HEK293 (cell line): ENCODE results near the gene SYNGR1.

ENCODE experiments used
- CTCF ChIA-PET: fragments of 350-600 bp; formaldehyde crosslinking; extraction: SDS; loops from one replicate; lab custom pipeline; 2021; ENCODE audit warnings: antibody characterized with exemption; lab: Yijun Ruan, JAX
- POLR2A ChIA-PET: fragments of 300-600 bp; formaldehyde crosslinking; extraction: SDS; loops from one replicate; lab custom pipeline; 2020; ENCODE audit warnings: antibody characterized with exemption, inconsistent platforms; lab: Yijun Ruan, JAX
- H3K27ac ChIP-seq: fragments of 200-500 bp; sonication (Bioruptor generic); 2 replicates; pipeline ENCODE4 v1.5.1; 2014; ENCODE audit warnings: low read depth, low read length, control low read depth, inconsistent platforms; ENCODE audit errors: extremely low read depth
- H3K36me3 ChIP-seq, 2 experiments: fragments of 200-500 bp in 1 of 2; sonication (Bioruptor generic) in 1 of 2; 1 replicate in 1 of 2; 2 replicates in 1 of 2; pipeline ENCODE4 v1.5.1; 2014 to 2017; ENCODE audit warnings: inconsistent platforms in 2 of 2, low read length in 2 of 2; ENCODE audit not compliant: control insufficient read depth in 2 of 2, insufficient read depth in 1 of 2
- H3K4me1 ChIP-seq: fragments of 200-500 bp; sonication (Bioruptor generic); 2 replicates; pipeline ENCODE4 v1.5.1; 2014; ENCODE audit warnings: mild to moderate bottlenecking, low read length, inconsistent platforms; ENCODE audit not compliant: control insufficient read depth, insufficient read depth
- H3K4me3 ChIP-seq: 2 replicates; pipeline ENCODE4 v1.5.1; 2011; ENCODE audit warnings: low read depth, mild to moderate bottlenecking, control low read depth, low read length, moderate library complexity
- H3K9me3 ChIP-seq: fragments of 200-500 bp; sonication (Bioruptor generic); 2 replicates; pipeline ENCODE4 v1.5.1; 2014; ENCODE audit warnings: low read depth, low read length, inconsistent platforms; ENCODE audit not compliant: control insufficient read depth, insufficient read depth
- EGR2 ChIP-seq: fragments of 450-650 bp; formaldehyde crosslinking; IDR thresholded peaks from 2 replicates; pipeline ENCODE4 v1.5.1; 2016; ENCODE audit warnings: low read depth, missing biosample characterization, missing genetic modification characterization
- IKZF3 ChIP-seq: fragments of 450-650 bp; IDR thresholded peaks from 2 replicates; pipeline ENCODE4 v1.5.0; 2018; ENCODE audit warnings: missing biosample characterization, mild to moderate bottlenecking, missing genetic modification characterization, moderate library complexity
- KLF8 ChIP-seq: fragments of 450-650 bp; formaldehyde crosslinking; IDR thresholded peaks from 2 replicates; pipeline ENCODE4 v1.5.1; 2016; ENCODE audit warnings: missing biosample characterization, missing genetic modification characterization
- ZBTB17 ChIP-seq: fragments of 450-650 bp; formaldehyde crosslinking; IDR thresholded peaks from 2 replicates; pipeline ENCODE4 v1.5.1; 2016; ENCODE audit warnings: missing biosample characterization, missing genetic modification characterization
- ZBTB8A ChIP-seq: fragments of 450-650 bp; formaldehyde crosslinking; IDR thresholded peaks from 2 replicates; pipeline ENCODE4 v1.5.1; 2016; ENCODE audit warnings: missing biosample characterization, missing genetic modification characterization
- ZFP37 ChIP-seq: fragments of 450-650 bp; formaldehyde crosslinking; IDR thresholded peaks from 2 replicates; pipeline ENCODE4 v1.5.1; 2016; ENCODE audit warnings: missing biosample characterization, missing genetic modification characterization
- ZNF146 ChIP-seq: fragments of 450-650 bp; formaldehyde crosslinking; IDR thresholded peaks from 2 replicates; pipeline ENCODE4 v1.5.1; 2016; ENCODE audit warnings: missing biosample characterization, missing genetic modification characterization
- ZNF239 ChIP-seq: fragments of 450-650 bp; formaldehyde crosslinking; IDR thresholded peaks from 2 replicates; pipeline ENCODE4 v1.5.1; 2016; ENCODE audit warnings: missing biosample characterization, missing genetic modification characterization
- ZNF335 ChIP-seq: fragments of 450-650 bp; formaldehyde crosslinking; conservative IDR thresholded peaks from 2 replicates; pipeline ENCODE4 v1.5.1; 2016; ENCODE audit warnings: missing biosample characterization, missing genetic modification characterization
- ZNF37A ChIP-seq: fragments of 450-650 bp; IDR thresholded peaks from 2 replicates; pipeline ENCODE4 v1.5.1; 2018; ENCODE audit warnings: missing biosample characterization, missing genetic modification characterization
- ZNF514 ChIP-seq: fragments of 450-650 bp; formaldehyde crosslinking; IDR thresholded peaks from 2 replicates; pipeline ENCODE4 v1.5.1; 2016; ENCODE audit warnings: missing biosample characterization, missing genetic modification characterization
- ZNF548 ChIP-seq: fragments of 450-650 bp; formaldehyde crosslinking; IDR thresholded peaks from 2 replicates; pipeline ENCODE4 v1.5.1; 2016; ENCODE audit warnings: missing biosample characterization, missing genetic modification characterization
- ZNF660 ChIP-seq: fragments of 450-650 bp; IDR thresholded peaks from 2 replicates; pipeline ENCODE4 v1.5.1; 2018; ENCODE audit warnings: missing biosample characterization, mild to moderate bottlenecking, missing genetic modification characterization
- ZNF76 ChIP-seq: fragments of 450-650 bp; formaldehyde crosslinking; IDR thresholded peaks from 2 replicates; pipeline ENCODE4; 2016; ENCODE audit warnings: low read depth, missing biosample characterization, missing genetic modification characterization, borderline replicate concordance
- ZNF777 ChIP-seq: fragments of 450-650 bp; formaldehyde crosslinking; IDR thresholded peaks from 2 replicates; pipeline ENCODE4 v1.5.1; 2017; ENCODE audit warnings: missing biosample characterization, missing genetic modification characterization, borderline replicate concordance
- TF ChIP-seq, protein P1 (sequence below): fragments of 450-650 bp; formaldehyde crosslinking; IDR thresholded peaks from 2 replicates; pipeline ENCODE4 v1.5.1; 2016; ENCODE audit warnings: missing biosample characterization, missing genetic modification characterization, borderline replicate concordance
- TF ChIP-seq, protein P2 (sequence below): fragments of 450-650 bp; formaldehyde crosslinking; IDR thresholded peaks from 2 replicates; pipeline ENCODE4 v1.5.1; 2016; ENCODE audit warnings: missing biosample characterization, missing genetic modification characterization
- TF ChIP-seq, protein P3 (sequence below): fragments of 450-650 bp; formaldehyde crosslinking; IDR thresholded peaks from 2 replicates; pipeline ENCODE4 v1.5.1; 2017; ENCODE audit warnings: missing biosample characterization, missing genetic modification characterization
- TF ChIP-seq, protein P4 (sequence below): fragments of 450-650 bp; formaldehyde crosslinking; IDR thresholded peaks from 2 replicates; pipeline ENCODE4 v1.5.1; 2016; ENCODE audit warnings: missing biosample characterization, missing genetic modification characterization

The SYNGR1 gene

DNA sequence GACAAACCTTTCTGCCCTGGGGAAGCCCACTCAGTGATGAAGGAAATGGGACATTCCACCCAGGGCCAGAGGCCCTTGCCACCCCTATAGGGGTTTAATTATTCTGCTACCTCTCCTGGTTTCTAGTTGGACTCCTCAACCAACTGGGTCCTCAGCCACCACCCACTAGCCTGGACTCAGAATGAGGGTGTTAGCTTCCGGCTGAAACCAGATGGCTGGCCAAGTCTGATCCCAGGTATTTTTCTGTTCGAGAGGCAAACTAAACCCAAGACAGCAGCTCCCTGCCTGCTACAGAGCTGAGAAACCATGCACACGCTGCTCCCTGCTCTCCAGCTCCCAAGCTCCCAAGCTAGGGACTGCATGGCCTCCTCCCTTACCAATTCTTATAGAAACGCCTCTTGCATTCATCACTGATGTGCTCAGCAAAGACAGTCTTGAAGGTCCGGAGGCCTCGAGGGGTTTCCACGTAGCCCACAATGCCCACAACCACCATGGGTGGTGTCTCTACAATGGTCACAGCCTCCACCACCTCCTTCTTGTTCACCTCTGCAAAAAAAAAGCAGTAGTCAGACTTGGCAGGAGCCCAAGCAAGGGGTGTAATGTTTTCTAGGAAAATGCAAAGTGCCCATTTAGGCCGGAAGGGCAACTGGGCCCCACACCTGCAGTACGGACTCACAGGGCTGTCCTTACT, 32.6 kb upstream of the SYNGR1 start (continued):
- TF ChIP-seq, protein P1, sequence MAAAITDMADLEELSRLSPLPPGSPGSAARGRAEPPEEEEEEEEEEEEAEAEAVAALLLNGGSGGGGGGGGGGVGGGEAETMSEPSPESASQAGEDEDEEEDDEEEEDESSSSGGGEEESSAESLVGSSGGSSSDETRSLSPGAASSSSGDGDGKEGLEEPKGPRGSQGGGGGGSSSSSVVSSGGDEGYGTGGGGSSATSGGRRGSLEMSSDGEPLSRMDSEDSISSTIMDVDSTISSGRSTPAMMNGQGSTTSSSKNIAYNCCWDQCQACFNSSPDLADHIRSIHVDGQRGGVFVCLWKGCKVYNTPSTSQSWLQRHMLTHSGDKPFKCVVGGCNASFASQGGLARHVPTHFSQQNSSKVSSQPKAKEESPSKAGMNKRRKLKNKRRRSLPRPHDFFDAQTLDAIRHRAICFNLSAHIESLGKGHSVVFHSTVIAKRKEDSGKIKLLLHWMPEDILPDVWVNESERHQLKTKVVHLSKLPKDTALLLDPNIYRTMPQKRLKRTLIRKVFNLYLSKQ (tag by site-specific recombination) = no peak
- TF ChIP-seq ZBTB8A (tag by site-specific recombination) (peak; percentile 69), EGR2 (tag by site-specific recombination) (0 out of 2 replicates have a peak, but pooled peaks have one; percentile 14)
- TF ChIP-seq, all 188 proteins: peak for 9

DNA sequence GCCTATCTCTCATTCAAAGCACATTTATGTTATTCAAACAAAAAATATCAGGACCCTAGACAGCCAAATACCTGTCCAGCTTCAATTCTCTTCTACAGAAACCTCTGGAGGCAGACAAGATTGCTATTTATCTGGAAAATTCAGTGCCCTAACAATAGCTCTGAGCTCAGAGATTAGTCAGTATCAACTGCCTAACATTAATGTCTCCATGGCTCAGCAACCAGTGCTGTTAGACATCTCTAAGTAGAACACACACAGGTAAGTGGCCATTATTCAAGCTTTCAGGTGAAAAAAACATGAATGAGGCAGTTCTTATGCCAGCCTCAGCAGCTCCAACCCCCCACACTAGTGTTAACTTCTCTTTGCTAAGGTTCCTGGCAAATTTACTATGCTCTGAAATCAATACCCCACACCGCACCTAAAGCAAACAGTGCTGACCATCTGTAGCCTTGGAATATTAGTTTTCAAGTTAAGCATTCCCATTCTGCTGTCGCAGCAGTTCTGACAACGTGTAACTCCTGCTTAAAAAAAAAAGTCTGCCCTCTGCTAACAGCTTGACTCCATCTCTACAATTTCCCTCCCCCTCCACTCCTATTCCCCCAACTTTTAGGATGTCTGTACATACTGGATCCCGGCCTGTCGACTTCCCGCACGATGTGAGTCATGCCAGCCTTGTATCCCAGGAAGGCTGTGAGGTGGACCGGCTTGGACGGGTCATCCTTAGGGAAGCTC, 31.9 kb upstream of the SYNGR1 start:
- POLR2A ChIA-PET = interaction anchor here (0.5 to 7.3 kb wide), 42 partner anchors 7 to 726 kb away, joined by 3 to 119 read pairs (median 6); partner anchors contain the start of genes ATF4, CBX7, MIEF1 and PDGFB

More for the DNA sequence above, 31.9 kb upstream of the SYNGR1 start:
- CTCF ChIA-PET = interaction anchor here (0.6 to 7.9 kb wide), 27 partner anchors 8 to 1249 kb away, joined by 3 to 98 read pairs (median 4); no protein-coding TSS in a partner anchor
- Histone ChIP-seq H3K27ac (peak overlapping the region; percentile 99), H3K4me1 (0 out of 2 replicates have a peak, but pooled peaks cover 4% of the 10 kb centered on the region), H3K36me3 (peaks cover 25 to 62% of the 10 kb centered on the region in 2 experiments)
- TF ChIP-seq ZBTB17 (tag by site-specific recombination) (0 out of 2 replicates have a peak, but pooled peaks have one; percentile 15), ZNF777 (tag by site-specific recombination) (no peak), KLF8 (tag by site-specific recombination) (no peak), ZNF548 (tag by site-specific recombination) (no peak), IKZF3 (tag by site-specific recombination) (peak; percentile 40; the same call in 1 of the 2 replicates), ZNF239 (no peak), ZFP37 (tag by site-specific recombination) (peak; percentile 21; the same call in 1 of the 2 replicates), ZNF146 (no peak), ZNF76 (peak; percentile 42; the same call in 1 of the 2 replicates), ZNF37A (no peak), ZNF335 (tag by site-specific recombination) (0 out of 2 replicates have a peak, but pooled peaks have one; percentile 16), ZNF660 (tag by site-specific recombination) (0 out of 2 replicates have a peak, but pooled peaks have one; percentile 3), ZNF514 (no peak)
- TF ChIP-seq, protein P2, sequence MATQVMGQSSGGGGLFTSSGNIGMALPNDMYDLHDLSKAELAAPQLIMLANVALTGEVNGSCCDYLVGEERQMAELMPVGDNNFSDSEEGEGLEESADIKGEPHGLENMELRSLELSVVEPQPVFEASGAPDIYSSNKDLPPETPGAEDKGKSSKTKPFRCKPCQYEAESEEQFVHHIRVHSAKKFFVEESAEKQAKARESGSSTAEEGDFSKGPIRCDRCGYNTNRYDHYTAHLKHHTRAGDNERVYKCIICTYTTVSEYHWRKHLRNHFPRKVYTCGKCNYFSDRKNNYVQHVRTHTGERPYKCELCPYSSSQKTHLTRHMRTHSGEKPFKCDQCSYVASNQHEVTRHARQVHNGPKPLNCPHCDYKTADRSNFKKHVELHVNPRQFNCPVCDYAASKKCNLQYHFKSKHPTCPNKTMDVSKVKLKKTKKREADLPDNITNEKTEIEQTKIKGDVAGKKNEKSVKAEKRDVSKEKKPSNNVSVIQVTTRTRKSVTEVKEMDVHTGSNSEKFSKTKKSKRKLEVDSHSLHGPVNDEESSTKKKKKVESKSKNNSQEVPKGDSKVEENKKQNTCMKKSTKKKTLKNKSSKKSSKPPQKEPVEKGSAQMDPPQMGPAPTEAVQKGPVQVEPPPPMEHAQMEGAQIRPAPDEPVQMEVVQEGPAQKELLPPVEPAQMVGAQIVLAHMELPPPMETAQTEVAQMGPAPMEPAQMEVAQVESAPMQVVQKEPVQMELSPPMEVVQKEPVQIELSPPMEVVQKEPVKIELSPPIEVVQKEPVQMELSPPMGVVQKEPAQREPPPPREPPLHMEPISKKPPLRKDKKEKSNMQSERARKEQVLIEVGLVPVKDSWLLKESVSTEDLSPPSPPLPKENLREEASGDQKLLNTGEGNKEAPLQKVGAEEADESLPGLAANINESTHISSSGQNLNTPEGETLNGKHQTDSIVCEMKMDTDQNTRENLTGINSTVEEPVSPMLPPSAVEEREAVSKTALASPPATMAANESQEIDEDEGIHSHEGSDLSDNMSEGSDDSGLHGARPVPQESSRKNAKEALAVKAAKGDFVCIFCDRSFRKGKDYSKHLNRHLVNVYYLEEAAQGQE = no peak; the same call in 1 of the 2 replicates
- TF ChIP-seq, protein P3, sequence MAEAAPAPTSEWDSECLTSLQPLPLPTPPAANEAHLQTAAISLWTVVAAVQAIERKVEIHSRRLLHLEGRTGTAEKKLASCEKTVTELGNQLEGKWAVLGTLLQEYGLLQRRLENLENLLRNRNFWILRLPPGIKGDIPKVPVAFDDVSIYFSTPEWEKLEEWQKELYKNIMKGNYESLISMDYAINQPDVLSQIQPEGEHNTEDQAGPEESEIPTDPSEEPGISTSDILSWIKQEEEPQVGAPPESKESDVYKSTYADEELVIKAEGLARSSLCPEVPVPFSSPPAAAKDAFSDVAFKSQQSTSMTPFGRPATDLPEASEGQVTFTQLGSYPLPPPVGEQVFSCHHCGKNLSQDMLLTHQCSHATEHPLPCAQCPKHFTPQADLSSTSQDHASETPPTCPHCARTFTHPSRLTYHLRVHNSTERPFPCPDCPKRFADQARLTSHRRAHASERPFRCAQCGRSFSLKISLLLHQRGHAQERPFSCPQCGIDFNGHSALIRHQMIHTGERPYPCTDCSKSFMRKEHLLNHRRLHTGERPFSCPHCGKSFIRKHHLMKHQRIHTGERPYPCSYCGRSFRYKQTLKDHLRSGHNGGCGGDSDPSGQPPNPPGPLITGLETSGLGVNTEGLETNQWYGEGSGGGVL (tag by site-specific recombination) = peak; percentile 43
- TF ChIP-seq, protein P4, sequence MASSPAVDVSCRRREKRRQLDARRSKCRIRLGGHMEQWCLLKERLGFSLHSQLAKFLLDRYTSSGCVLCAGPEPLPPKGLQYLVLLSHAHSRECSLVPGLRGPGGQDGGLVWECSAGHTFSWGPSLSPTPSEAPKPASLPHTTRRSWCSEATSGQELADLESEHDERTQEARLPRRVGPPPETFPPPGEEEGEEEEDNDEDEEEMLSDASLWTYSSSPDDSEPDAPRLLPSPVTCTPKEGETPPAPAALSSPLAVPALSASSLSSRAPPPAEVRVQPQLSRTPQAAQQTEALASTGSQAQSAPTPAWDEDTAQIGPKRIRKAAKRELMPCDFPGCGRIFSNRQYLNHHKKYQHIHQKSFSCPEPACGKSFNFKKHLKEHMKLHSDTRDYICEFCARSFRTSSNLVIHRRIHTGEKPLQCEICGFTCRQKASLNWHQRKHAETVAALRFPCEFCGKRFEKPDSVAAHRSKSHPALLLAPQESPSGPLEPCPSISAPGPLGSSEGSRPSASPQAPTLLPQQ (tag by site-specific recombination) = peak; percentile 61; the same call in 1 of the 2 replicates
- TF ChIP-seq, all 188 proteins: peak for 8
- no peaks in the 10 kb centered on the region for H3K9me3 ChIP-seq
- peak overlapping the region; percentile 73 for H3K4me3 ChIP-seq
